Keratinocyte (primary cell): ENCODE data around the gene DAB1.

Experiments used
- CTCF ChIP-seq, 3 experiments: IDR thresholded peaks in 1 of 3; conservative IDR thresholded peaks in 1 of 3; optimal IDR thresholded peaks in 1 of 3; 2 replicates in 2 of 3; 3 replicates in 1 of 3; pipeline versions ENCODE3 to v1.5.1; 2011; ENCODE audit warnings: low read length in 3 of 3, mild to moderate bottlenecking in 3 of 3, moderate library complexity in 2 of 3, control low read depth in 1 of 3, inconsistent platforms in 1 of 3; ENCODE audit not compliant: insufficient read depth in 2 of 3; ENCODE audit errors: extremely low read depth in 1 of 3
- EZH2 ChIP-seq: IDR thresholded peaks from one replicate; pipeline ENCODE4 v1.6.1; 2012; ENCODE audit warnings: inconsistent platforms, mild to moderate bottlenecking, low read length, moderate library complexity

- TF ChIP-seq CTCF (optimal IDR thresholded peaks at IDR 0.05 in 1 of 3, IDR thresholded peaks at IDR 0.05 in 1 of 3, conservative IDR thresholded peaks at IDR 0.05 in 1 of 3; ENCODE audit: extremely low read depth in 1 of 3, insufficient read depth in 2 of 3, low read length in 3 of 3) (no peak), EZH2 (no peak)
Measured at GRCh38 chr1:57363643-57364042, 60.2 kb downstream of the DAB1 start.
